Head of caudate nucleus (tissue), 42 donors: ENCODE data around the gene SSX1.
"Not testable (repeated sequence)": the region's sequence is repeated elsewhere in the genome, so short reads cannot be mapped to it uniquely, and the experiment has no call there.

Experiments
- DNase-seq, 42 donors: peaks; one replicate each; pipeline versions ENCODE4 v3.0.0 to v3.0.0-alpha.2; 2020 to 2021; ENCODE audit warnings: mixed read lengths in 7 of 42
- intact Hi-C: fragments of 100-400 bp; cut with DNase I; formaldehyde crosslinking; loops from one replicate; pipeline ENCODE4 v1.15.0; 2022

Gene SSX1, protein sequence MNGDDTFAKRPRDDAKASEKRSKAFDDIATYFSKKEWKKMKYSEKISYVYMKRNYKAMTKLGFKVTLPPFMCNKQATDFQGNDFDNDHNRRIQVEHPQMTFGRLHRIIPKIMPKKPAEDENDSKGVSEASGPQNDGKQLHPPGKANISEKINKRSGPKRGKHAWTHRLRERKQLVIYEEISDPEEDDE

DNA sequence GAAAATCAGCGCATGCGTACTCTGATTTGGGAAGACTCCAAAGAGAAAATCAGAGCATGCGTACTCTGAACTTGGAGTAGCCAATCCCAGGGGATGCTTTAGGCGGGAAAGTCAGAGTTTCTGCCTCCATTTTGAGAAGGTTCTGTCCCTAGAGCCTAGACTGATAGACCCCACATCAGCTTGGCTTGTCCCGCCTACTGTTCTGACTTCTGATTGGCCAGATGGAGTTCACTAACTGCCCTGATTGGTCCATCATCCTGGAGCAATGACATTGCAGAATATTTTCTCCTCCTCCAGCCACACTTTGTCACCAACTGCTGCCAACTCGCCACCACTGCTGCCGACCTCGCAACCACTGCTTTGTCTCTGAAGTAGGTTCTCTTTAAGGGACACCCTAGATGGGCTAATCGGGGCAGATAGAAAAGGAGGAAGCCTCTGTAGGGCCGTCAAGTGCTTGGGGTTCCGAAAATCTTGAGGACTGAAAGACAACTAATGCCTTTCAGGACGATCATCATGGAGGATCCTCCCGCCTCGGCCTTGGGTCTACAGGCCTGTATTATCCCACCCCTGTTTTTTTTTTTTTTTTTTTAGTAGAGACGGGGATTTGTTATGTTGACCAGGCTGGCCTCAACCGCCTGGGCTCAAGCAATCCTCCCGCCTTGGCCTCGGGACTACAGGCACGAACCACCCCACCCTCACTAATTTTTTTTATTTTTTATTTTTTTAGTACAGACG, at the start of gene SSX1:
SSX1 (plus strand) TSS at position 331 of the 735 bp plus-strand sequence. CDS start 1,850 bp downstream, outside the sequence.
- intact Hi-C loops, DNase-seq: not testable (repeated sequence)

- DNase-seq, intact Hi-C loops: not testable (repeated sequence)
These were observed 40.9 kb upstream of the SSX1 start for GRCh38 chrX:48214341-48214740.

- intact Hi-C loops, DNase-seq: not testable (repeated sequence)
These were observed 31.0 kb upstream of the SSX1 start for GRCh38 chrX:48224196-48224595.

GRCh38 chrX:48252945-48253344, 2.2 kb upstream of the SSX1 start:
- DNase-seq, intact Hi-C loops: not testable (repeated sequence)

GRCh38 chrX:48274365-48274764, 19.2 kb downstream of the SSX1 start:
- DNase-seq, intact Hi-C loops: not testable (repeated sequence)

DNA sequence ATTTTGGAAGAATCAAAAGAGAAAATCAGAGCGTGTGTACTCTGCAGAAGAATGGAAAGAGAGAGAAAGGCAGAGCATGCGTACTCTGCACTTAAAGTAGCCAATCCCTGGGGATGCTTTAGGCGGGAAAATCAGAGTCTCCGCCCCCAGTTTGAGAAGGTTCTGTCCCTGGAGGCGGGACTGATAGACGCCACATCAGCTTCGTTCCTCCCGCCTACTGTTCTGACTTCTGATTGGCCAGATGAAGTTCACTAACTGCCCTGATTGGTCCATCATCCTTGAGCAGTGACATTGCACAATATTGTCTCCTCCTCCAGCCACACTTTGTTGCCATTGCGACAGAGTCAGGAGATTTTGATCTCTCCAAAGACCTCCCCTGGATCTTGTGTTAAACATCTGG, 23.8 kb downstream of the SSX1 start:
- DNase-seq = no peak
- intact Hi-C loops = no loop called here

- intact Hi-C loops, DNase-seq: not testable (repeated sequence)
These were observed 25.5 kb downstream of the SSX1 start for GRCh38 chrX:48280729-48281128.

- intact Hi-C loops = no loop called here
- no peak for DNase-seq
These were observed 51.0 kb downstream of the SSX1 start for GRCh38 chrX:48306175-48306574.

GRCh38 chrX:48313996-48314395, 58.8 kb downstream of the SSX1 start:
- not testable (repeated sequence) for DNase-seq

More at GRCh38 chrX:48313996-48314395, 58.8 kb downstream of the SSX1 start:
- intact Hi-C loops = not testable (repeated sequence)
